ENCODE results near the gene SIM1.

SIM1 gene

DNA sequence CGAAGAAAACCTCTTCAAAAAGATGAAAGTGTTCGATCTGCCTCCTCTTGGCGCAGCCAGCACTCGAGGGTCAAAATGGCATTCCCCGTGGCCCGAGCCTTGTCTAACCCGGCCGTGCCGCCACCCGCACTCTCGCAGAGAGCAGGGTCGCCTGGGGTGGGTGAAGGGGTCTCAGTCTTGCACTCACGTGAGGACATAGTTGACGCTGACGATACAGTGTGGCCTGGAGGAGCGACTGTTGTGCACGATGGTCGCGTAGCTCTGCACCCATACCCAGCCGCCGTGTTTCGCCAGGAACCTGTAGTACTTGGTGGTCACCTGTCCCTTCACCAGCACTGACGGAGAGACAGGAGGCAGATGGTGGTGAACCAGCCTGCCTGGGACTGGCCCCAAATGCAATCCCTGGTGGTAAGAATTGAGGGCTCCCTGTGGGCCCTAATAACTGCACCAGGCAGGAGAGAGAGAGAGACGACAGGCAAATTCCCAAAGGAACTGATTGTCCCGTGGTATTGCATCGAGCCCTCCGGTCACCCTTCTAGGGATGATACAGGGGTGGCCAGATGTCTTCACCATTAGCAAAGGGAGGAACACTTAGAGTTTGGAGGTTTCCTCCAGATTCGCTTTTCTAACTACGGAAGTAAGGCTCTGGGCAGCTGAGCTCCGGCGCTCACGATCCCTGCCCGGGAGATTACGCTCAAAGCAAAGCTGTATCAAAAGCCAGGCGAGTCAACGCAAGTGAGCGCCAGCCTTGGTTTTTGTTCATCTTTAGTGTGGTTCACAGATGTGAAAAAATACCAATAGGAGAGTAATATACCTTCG, 17.4 kb downstream of the SIM1 start:
- no peak overlapping the region for H3K4me3 ChIP-seq (ENCODE audit: low read length)
- no peak overlapping the region for H3K4me2 ChIP-seq (ENCODE audit: low read length)
- H3K4me1 ChIP-seq (ENCODE audit: low read length), result no peaks in the 10 kb centered on the region
- H3K9ac ChIP-seq (ENCODE audit: low read length), result no peak overlapping the region
- H3K36me3 ChIP-seq (replicated peaks; ENCODE audit: low read depth, low read length), result no peaks in the 10 kb centered on the region
- no peak overlapping the region for H2AFZ ChIP-seq (ENCODE audit: low read depth, low read length)
- H4K20me1 ChIP-seq (ENCODE audit: insufficient read depth, low read length), result no peaks in the 10 kb centered on the region
- H3K27ac ChIP-seq (ENCODE audit: low read length), result no peak overlapping the region
- H3K9me3 ChIP-seq (ENCODE audit: insufficient read depth, low read length), result no peaks in the 10 kb centered on the region
- no peak for TF ChIP-seq EZH2phosphoT487 (IDR thresholded peaks at IDR 0.05; ENCODE audit: low read depth)
- TF ChIP-seq, protein P1, sequence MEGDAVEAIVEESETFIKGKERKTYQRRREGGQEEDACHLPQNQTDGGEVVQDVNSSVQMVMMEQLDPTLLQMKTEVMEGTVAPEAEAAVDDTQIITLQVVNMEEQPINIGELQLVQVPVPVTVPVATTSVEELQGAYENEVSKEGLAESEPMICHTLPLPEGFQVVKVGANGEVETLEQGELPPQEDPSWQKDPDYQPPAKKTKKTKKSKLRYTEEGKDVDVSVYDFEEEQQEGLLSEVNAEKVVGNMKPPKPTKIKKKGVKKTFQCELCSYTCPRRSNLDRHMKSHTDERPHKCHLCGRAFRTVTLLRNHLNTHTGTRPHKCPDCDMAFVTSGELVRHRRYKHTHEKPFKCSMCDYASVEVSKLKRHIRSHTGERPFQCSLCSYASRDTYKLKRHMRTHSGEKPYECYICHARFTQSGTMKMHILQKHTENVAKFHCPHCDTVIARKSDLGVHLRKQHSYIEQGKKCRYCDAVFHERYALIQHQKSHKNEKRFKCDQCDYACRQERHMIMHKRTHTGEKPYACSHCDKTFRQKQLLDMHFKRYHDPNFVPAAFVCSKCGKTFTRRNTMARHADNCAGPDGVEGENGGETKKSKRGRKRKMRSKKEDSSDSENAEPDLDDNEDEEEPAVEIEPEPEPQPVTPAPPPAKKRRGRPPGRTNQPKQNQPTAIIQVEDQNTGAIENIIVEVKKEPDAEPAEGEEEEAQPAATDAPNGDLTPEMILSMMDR (IDR thresholded peaks at IDR 0.05; ENCODE audit: low read depth, low read length), result no peak
- H3K27me3 ChIP-seq (ENCODE audit: low read depth, low read length), result no peaks in the 10 kb centered on the region
- no peaks in the 10 kb centered on the region for H3K79me2 ChIP-seq (ENCODE audit: low read length)

- no peaks in the 10 kb centered on the region for H3K27me3 ChIP-seq (ENCODE audit: low read depth, low read length)
Observed at GRCh38 chr6:100446115-100447080, 18.3 kb downstream of the SIM1 start.

GRCh38 chr6:100445512-100445911, 19.2 kb downstream of the SIM1 start:
- Histone ChIP-seq H3K4me2 (ENCODE audit: low read length) (no peak overlapping the region), H3K79me2 (ENCODE audit: low read length) (no peaks in the 10 kb centered on the region), H3K36me3 (replicated peaks; ENCODE audit: low read depth, low read length) (no peaks in the 10 kb centered on the region), H3K9ac (ENCODE audit: low read length) (no peak overlapping the region), H3K4me3 (ENCODE audit: low read length) (no peak overlapping the region), H3K9me3 (ENCODE audit: insufficient read depth, low read length) (no peaks in the 10 kb centered on the region), H3K27me3 (ENCODE audit: low read depth, low read length) (no peaks in the 10 kb centered on the region), H2AFZ (ENCODE audit: low read depth, low read length) (no peak overlapping the region), H3K4me1 (ENCODE audit: low read length) (no peaks in the 10 kb centered on the region), H3K27ac (ENCODE audit: low read length) (no peak overlapping the region), H4K20me1 (ENCODE audit: insufficient read depth, low read length) (no peaks in the 10 kb centered on the region)
- no peak for TF ChIP-seq EZH2phosphoT487 (IDR thresholded peaks at IDR 0.05; ENCODE audit: low read depth)
- TF ChIP-seq, protein P1 (IDR thresholded peaks at IDR 0.05; ENCODE audit: low read depth, low read length), result no peak

More at GRCh38 chr6:100446115-100447080, 18.3 kb downstream of the SIM1 start:
- Histone ChIP-seq H3K9me3 (ENCODE audit: insufficient read depth, low read length) (no peaks in the 10 kb centered on the region), H3K9ac (ENCODE audit: low read length) (no peak overlapping the region), H3K4me2 (ENCODE audit: low read length) (no peak overlapping the region), H3K4me1 (ENCODE audit: low read length) (no peaks in the 10 kb centered on the region), H3K4me3 (ENCODE audit: low read length) (no peak overlapping the region), H3K36me3 (replicated peaks; ENCODE audit: low read depth, low read length) (no peaks in the 10 kb centered on the region), H2AFZ (ENCODE audit: low read depth, low read length) (no peak overlapping the region), H4K20me1 (ENCODE audit: insufficient read depth, low read length) (no peaks in the 10 kb centered on the region), H3K27ac (ENCODE audit: low read length) (no peak overlapping the region), H3K79me2 (ENCODE audit: low read length) (no peaks in the 10 kb centered on the region)
- TF ChIP-seq, protein P1 (IDR thresholded peaks at IDR 0.05; ENCODE audit: low read depth, low read length), result no peak
- no peak for TF ChIP-seq EZH2phosphoT487 (IDR thresholded peaks at IDR 0.05; ENCODE audit: low read depth)

GRCh38 chr6:100440935-100441334, 23.8 kb downstream of the SIM1 start:
- TF ChIP-seq, protein P1 (IDR thresholded peaks at IDR 0.05; ENCODE audit: low read depth, low read length), result no peak
- TF ChIP-seq EZH2phosphoT487 (IDR thresholded peaks at IDR 0.05; ENCODE audit: low read depth), result no peak
- no peak overlapping the region for H2AFZ ChIP-seq (ENCODE audit: low read depth, low read length)
- no peak overlapping the region for H3K4me3 ChIP-seq (ENCODE audit: low read length)
- H3K4me2 ChIP-seq (ENCODE audit: low read length), result no peak overlapping the region
- no peaks in the 10 kb centered on the region for H3K79me2 ChIP-seq (ENCODE audit: low read length)
- H3K9me3 ChIP-seq (ENCODE audit: insufficient read depth, low read length), result no peaks in the 10 kb centered on the region
- H3K9ac ChIP-seq (ENCODE audit: low read length), result no peak overlapping the region
- H3K4me1 ChIP-seq (ENCODE audit: low read length), result no peaks in the 10 kb centered on the region
- no peaks in the 10 kb centered on the region for H3K36me3 ChIP-seq (replicated peaks; ENCODE audit: low read depth, low read length)
- no peaks in the 10 kb centered on the region for H3K27me3 ChIP-seq (ENCODE audit: low read depth, low read length)
- no peaks in the 10 kb centered on the region for H4K20me1 ChIP-seq (ENCODE audit: insufficient read depth, low read length)
- H3K27ac ChIP-seq (ENCODE audit: low read length), result no peak overlapping the region

Data from OCI-LY3 (cell line).